Osteocyte (in vitro differentiated cells): ENCODE data around the gene CDKL5. TPM values are rescaled to one million over a fixed set of nuclear protein-coding genes. Genes with fewer than 3 reads are reported as not detected.

Source experiments
- DNase-seq: peaks from one replicate; pipeline ENCODE4 v3.0.0; 2021; ENCODE audit warnings: mixed read lengths; ENCODE audit not compliant: unreplicated experiment; ENCODE audit errors: extremely low spot score
- H3K27ac Mint-ChIP-seq: one replicate; pipeline ENCODE4 v1.8.0; 2021; ENCODE audit warnings: mild to moderate bottlenecking, mixed read lengths; ENCODE audit not compliant: unreplicated experiment
- H3K27me3 Mint-ChIP-seq: one replicate; pipeline ENCODE4 v1.8.0; 2021; ENCODE audit warnings: mixed read lengths; ENCODE audit not compliant: unreplicated experiment
- H3K36me3 Mint-ChIP-seq: one replicate; pipeline ENCODE4 v1.8.0; 2021; ENCODE audit warnings: mixed read lengths; ENCODE audit not compliant: unreplicated experiment
- H3K4me1 Mint-ChIP-seq: one replicate; pipeline ENCODE4 v1.8.0; 2021; ENCODE audit warnings: mixed read lengths; ENCODE audit not compliant: unreplicated experiment
- H3K4me3 Mint-ChIP-seq: one replicate; pipeline ENCODE4 v1.8.0; 2021; ENCODE audit warnings: mild to moderate bottlenecking, moderate library complexity, mixed read lengths; ENCODE audit not compliant: unreplicated experiment
- H3K9me3 Mint-ChIP-seq: one replicate; pipeline ENCODE4 v1.8.0; 2021; ENCODE audit warnings: mixed read lengths; ENCODE audit not compliant: unreplicated experiment
- total RNA-seq: library from RNA; stranded (reverse); gene quantifications from 2 replicates; pipeline ENCODE4 v1.2.1, GENCODE V29; 2021
- TF ChIP-seq, protein P1 (sequence below): fragments of 200-600 bp; sonication (generic); IDR thresholded peaks from 2 replicates; pipeline ENCODE4 v1.5.0; 2021; ENCODE audit warnings: antibody characterized with exemption, mild to moderate bottlenecking, moderate library complexity

The CDKL5 gene
- total RNA-seq, 1 donor from 2014 or later = 10.9 TPM

DNA sequence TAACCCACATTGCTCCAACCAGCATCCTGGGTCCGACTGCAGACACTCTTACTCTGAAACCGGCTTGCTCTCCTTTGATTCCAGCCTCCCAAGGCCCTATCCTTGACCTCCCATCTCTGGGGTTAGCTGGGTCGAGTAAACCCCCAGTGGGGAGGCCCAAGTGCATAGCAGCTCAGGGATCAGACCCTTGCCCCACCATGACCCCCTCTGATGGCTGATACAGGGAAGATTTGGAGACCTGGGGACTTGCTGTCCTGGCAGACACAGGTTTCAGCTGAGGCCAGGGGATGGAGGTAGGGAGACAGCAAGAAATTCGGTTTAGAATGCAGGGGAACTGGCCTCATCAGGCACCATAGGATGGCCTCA lies 23.6 kb upstream of the CDKL5 start:
- TF ChIP-seq, protein P1, sequence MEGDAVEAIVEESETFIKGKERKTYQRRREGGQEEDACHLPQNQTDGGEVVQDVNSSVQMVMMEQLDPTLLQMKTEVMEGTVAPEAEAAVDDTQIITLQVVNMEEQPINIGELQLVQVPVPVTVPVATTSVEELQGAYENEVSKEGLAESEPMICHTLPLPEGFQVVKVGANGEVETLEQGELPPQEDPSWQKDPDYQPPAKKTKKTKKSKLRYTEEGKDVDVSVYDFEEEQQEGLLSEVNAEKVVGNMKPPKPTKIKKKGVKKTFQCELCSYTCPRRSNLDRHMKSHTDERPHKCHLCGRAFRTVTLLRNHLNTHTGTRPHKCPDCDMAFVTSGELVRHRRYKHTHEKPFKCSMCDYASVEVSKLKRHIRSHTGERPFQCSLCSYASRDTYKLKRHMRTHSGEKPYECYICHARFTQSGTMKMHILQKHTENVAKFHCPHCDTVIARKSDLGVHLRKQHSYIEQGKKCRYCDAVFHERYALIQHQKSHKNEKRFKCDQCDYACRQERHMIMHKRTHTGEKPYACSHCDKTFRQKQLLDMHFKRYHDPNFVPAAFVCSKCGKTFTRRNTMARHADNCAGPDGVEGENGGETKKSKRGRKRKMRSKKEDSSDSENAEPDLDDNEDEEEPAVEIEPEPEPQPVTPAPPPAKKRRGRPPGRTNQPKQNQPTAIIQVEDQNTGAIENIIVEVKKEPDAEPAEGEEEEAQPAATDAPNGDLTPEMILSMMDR = no peak
- Mint-ChIP-seq H3K27ac (no peak overlapping the region), H3K4me1 (no peaks in the 10 kb centered on the region), H3K36me3 (no peaks in the 10 kb centered on the region), H3K9me3 (peaks cover 4% of the 10 kb centered on the region), H3K27me3 (no peaks in the 10 kb centered on the region), H3K4me3 (no peak overlapping the region)
- DNase-seq = no peak

DNA sequence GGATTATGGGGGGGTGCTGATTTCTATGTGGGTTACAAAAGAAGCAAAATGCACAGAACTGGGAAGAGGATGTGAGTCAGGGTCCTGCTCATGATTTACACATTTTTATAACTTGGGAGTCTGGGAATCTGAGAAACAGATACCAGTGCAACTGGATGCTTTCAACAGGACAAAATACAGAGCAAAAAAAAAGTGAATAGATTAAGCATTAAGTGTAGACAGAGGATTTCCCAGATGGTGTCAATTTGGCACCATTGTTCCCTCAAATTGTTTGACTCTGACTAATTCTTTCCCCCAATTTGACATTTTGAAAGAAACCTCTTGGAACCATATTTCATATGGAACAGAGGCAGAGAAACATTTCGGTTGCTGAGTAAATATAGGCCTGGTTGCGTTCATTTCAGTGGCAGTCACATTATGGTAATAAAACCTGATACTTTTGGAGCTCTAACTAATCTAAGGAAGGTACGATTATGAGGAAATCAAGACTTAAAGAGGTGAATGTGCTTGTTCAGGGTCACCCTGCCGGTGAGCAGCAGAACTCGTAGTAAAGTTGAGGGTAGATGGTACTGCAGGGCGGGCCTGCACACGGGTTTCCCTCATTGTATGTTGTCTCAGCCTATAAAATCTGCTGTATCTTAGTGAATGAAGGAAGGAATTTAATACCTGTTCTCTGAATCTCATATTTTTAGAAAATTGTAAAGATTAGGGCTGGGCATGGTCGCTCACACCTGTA lies 18.7 kb upstream of the CDKL5 start:
- H3K27me3 Mint-ChIP-seq = no peaks in the 10 kb centered on the region
- H3K9me3 Mint-ChIP-seq = peaks cover 4% of the 10 kb centered on the region
- TF ChIP-seq, protein P1 = no peak
- no peak for DNase-seq
- no peak overlapping the region for H3K27ac Mint-ChIP-seq
- no peak overlapping the region for H3K4me3 Mint-ChIP-seq
- H3K4me1 Mint-ChIP-seq = no peaks in the 10 kb centered on the region
- no peaks in the 10 kb centered on the region for H3K36me3 Mint-ChIP-seq

DNA sequence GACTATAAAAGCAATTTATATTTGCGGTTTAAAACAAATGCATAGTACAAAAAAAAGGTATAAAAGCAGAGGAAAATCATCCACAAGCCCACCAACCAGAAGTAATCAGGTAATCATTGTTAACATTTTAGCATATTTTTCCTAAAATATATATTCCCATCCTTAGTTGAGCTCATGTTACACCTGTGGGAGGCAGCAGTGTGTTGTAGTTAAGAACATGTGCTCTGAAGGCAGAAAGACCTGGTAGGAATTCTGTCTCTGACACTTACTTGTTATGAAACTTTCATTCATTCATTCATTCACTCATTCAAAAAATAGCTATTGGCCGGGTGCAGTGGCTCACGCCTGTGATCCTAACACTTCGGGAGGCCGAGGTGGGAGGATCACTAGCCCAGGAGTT lies 15.4 kb upstream of the CDKL5 start:
- no peak for DNase-seq
- Mint-ChIP-seq H3K4me1 (no peaks in the 10 kb centered on the region), H3K9me3 (no peaks in the 10 kb centered on the region), H3K27me3 (no peaks in the 10 kb centered on the region), H3K36me3 (no peaks in the 10 kb centered on the region), H3K4me3 (no peak overlapping the region), H3K27ac (no peak overlapping the region)
- TF ChIP-seq, protein P1 = peak; percentile 55

DNA sequence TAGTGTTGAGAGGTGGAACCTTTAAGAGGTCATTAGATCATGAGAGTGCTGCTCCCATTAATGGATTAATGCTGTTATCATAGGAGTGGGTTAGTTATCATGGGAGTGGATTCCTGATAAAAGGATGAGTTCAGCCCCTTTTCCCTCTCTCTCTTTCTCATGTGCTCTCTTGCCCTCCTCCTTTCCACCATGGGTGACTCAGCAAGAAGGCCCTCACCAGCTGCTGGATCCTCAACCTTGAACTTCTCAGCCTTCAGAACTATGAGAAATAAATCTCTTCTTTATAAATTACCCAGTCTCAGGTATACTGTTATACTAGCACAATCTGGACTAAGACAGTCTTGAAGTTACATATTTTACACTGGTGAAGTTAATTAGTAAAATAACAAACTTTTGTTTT lies 10.0 kb upstream of the CDKL5 start:
- DNase-seq = no peak
- Mint-ChIP-seq H3K36me3 (no peaks in the 10 kb centered on the region), H3K27ac (no peak overlapping the region), H3K27me3 (no peaks in the 10 kb centered on the region), H3K4me1 (no peaks in the 10 kb centered on the region), H3K4me3 (no peak overlapping the region), H3K9me3 (peaks cover 4% of the 10 kb centered on the region)
- TF ChIP-seq, protein P1 = no peak

DNA sequence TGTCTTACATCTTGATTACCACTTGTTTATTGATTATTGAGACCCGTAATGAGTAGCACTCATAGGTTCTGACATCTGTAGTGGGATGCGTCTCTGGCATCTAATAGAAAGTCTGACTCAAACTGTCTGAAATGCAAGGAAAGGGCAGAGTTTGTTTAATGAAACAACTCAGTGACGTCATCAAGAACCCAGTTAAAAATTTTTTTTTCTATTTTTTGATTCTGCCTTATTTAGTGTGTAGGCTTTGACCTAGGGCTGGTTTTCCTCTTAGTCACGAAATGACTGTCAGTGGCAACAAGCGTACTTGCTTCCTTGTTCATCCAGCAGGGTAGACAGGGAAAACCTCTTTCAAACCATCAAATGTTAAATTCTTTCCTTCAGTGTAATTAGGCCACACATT lies 3.1 kb upstream of the CDKL5 start:
- Mint-ChIP-seq H3K36me3 (no peaks in the 10 kb centered on the region), H3K4me3 (no peak overlapping the region), H3K4me1 (peaks cover 22% of the 10 kb centered on the region), H3K27ac (peak overlapping the region; percentile 66), H3K27me3 (no peaks in the 10 kb centered on the region), H3K9me3 (no peaks in the 10 kb centered on the region)
- TF ChIP-seq, protein P1 = no peak
- peak; percentile 27 for DNase-seq
